GM19324 (cell line): ENCODE measurements around the gene ENTPD1.
"Not testable (repeated sequence)": the region's sequence is repeated elsewhere in the genome, so short reads cannot be mapped to it uniquely, and the experiment has no call there.

Experiments
- ATAC-seq: cut with Tn5 transposase; IDR thresholded peaks from one replicate; pipeline ENCODE4 v1.9.1; 2021; ENCODE audit warnings: mild to moderate bottlenecking, moderate library complexity; ENCODE audit not compliant: unreplicated experiment, low FRiP score

ENTPD1 gene

GRCh38 chr10:95792874-95793285 lies 36.9 kb downstream of the ENTPD1 start:
- ATAC-seq: no peak

GRCh38 chr10:95793401-95794045 lies 37.6 kb downstream of the ENTPD1 start:
- ATAC-seq: no peak

GRCh38 chr10:95794195-95794594 lies 38.2 kb downstream of the ENTPD1 start:
- ATAC-seq: no peak

- no peak for ATAC-seq
Observed at GRCh38 chr10:95795602-95796001, 39.6 kb downstream of the ENTPD1 start.

- no peak for ATAC-seq
Observed at GRCh38 chr10:95796504-95796903, 40.5 kb downstream of the ENTPD1 start.

- ATAC-seq: no peak
Observed at GRCh38 chr10:95798096-95798855, 42.3 kb downstream of the ENTPD1 start.

- not testable (repeated sequence) for ATAC-seq
Observed at GRCh38 chr10:95800286-95800685, 44.3 kb downstream of the ENTPD1 start.

- not testable (repeated sequence) for ATAC-seq
Observed at GRCh38 chr10:95806687-95807380, 50.9 kb downstream of the ENTPD1 start.

- not testable (repeated sequence) for ATAC-seq
Observed at GRCh38 chr10:95808705-95809308, 52.8 kb downstream of the ENTPD1 start.

- ATAC-seq: no peak
Observed at GRCh38 chr10:95809370-95810197, 53.6 kb downstream of the ENTPD1 start.

- no peak for ATAC-seq
Observed at GRCh38 chr10:95810198-95810976, 54.4 kb downstream of the ENTPD1 start.

GRCh38 chr10:95813054-95813685 lies 57.2 kb downstream of the ENTPD1 start:
- ATAC-seq: no peak

- ATAC-seq: no peak
Observed at GRCh38 chr10:95814011-95814727, 58.2 kb downstream of the ENTPD1 start.

GRCh38 chr10:95815133-95815532 lies 59.2 kb downstream of the ENTPD1 start:
- no peak for ATAC-seq

GRCh38 chr10:95815701-95816240 lies 59.8 kb downstream of the ENTPD1 start:
- ATAC-seq: no peak

GRCh38 chr10:95818010-95818409 lies 62.0 kb downstream of the ENTPD1 start:
- no peak for ATAC-seq

GRCh38 chr10:95818668-95819067 lies 62.7 kb downstream of the ENTPD1 start:
- no peak for ATAC-seq
